GM06990 (cell line): ENCODE results near the gene ALAS2.
"Not testable (repeated sequence)": the region's sequence is repeated elsewhere in the genome, so short reads cannot be mapped to it uniquely, and the experiment has no call there.

Source experiments
- DNase-seq: peaks from one replicate; pipeline ENCODE4 v3.0.0-alpha.2; 2011; ENCODE audit not compliant: insufficient read length; ENCODE audit errors: extremely low read depth
- H3K27me3 ChIP-seq: replicated peaks from 2 replicates; pipeline ENCODE4 v1.6.0; 2011; ENCODE audit warnings: low read length; ENCODE audit not compliant: control insufficient read depth, insufficient read depth
- H3K36me3 ChIP-seq: 2 replicates; pipeline ENCODE4 v1.5.1; 2011; ENCODE audit warnings: low read length; ENCODE audit not compliant: control insufficient read depth, insufficient read depth
- H3K4me3 ChIP-seq: replicated peaks from 2 replicates; pipeline ENCODE4 v1.5.1; 2011; ENCODE audit warnings: low read depth, mild to moderate bottlenecking, control low read depth, low read length
- CTCF ChIP-seq: IDR thresholded peaks from 2 replicates; pipeline ENCODE4 v1.5.1; 2011; ENCODE audit warnings: low read length, control low read depth, mild to moderate bottlenecking, inconsistent platforms; ENCODE audit not compliant: insufficient read depth, poor library complexity, severe bottlenecking

ALAS2 gene

GRCh38 chrX:54991706-54992105, 39.1 kb downstream of the ALAS2 start:
- DNase-seq, result no peak
- no peak for TF ChIP-seq CTCF
- Histone ChIP-seq H3K4me3 (no peak overlapping the region), H3K36me3 (no peaks in the 10 kb centered on the region), H3K27me3 (no peaks in the 10 kb centered on the region)

GRCh38 chrX:54983306-54983705, 47.5 kb downstream of the ALAS2 start:
- DNase-seq, H3K4me3 ChIP-seq, H3K36me3 ChIP-seq, H3K27me3 ChIP-seq: not testable (repeated sequence)

- DNase-seq, result no peak
- Histone ChIP-seq H3K36me3 (no peaks in the 10 kb centered on the region), H3K4me3 (no peak overlapping the region), H3K27me3 (no peaks in the 10 kb centered on the region)
- TF ChIP-seq CTCF, result no peak
These were observed 50.4 kb downstream of the ALAS2 start for GRCh38 chrX:54980334-54980733.

- no peak overlapping the region for H3K4me3 ChIP-seq
- no peaks in the 10 kb centered on the region for H3K36me3 ChIP-seq
- TF ChIP-seq CTCF, result no peak
- no peaks in the 10 kb centered on the region for H3K27me3 ChIP-seq
- DNase-seq, result no peak
These were observed 51.3 kb downstream of the ALAS2 start for GRCh38 chrX:54979432-54979831.

GRCh38 chrX:54978448-54978847, 52.3 kb downstream of the ALAS2 start:
- no peak for DNase-seq
- no peak for TF ChIP-seq CTCF
- Histone ChIP-seq H3K4me3 (no peak overlapping the region), H3K36me3 (no peaks in the 10 kb centered on the region), H3K27me3 (no peaks in the 10 kb centered on the region)

- DNase-seq, result no peak
- no peaks in the 10 kb centered on the region for H3K36me3 ChIP-seq
- H3K4me3 ChIP-seq, result no peak overlapping the region
- TF ChIP-seq CTCF, result no peak
- H3K27me3 ChIP-seq, result no peaks in the 10 kb centered on the region
These were observed 53.4 kb downstream of the ALAS2 start for GRCh38 chrX:54977387-54977786.
